ENCODE results near the gene MZB1.
A peak's percentile ranks its signal among the peaks of the same experiment; 100 is the strongest.
"Not testable (repeated sequence)": the region's sequence is repeated elsewhere in the genome, so short reads cannot be mapped to it uniquely, and the experiment has no call there.

Gene MZB1

GRCh38 chr5:139390639-139391569 is 1.2 kb upstream of the MZB1 start:
- TF ChIP-seq POLR2A (IDR thresholded peaks at IDR 0.05; ENCODE audit: low read depth, low read length) (no peak), POLR2AphosphoS5 (IDR thresholded peaks at IDR 0.05; ENCODE audit: low read depth, low read length) (no peak), TAF1 (IDR thresholded peaks at IDR 0.05; ENCODE audit: borderline replicate concordance, low read depth, low read length) (no peak)
- no peak for FAIRE-seq
- DNase-seq (ENCODE audit: insufficient read length), result no peak

DNA sequence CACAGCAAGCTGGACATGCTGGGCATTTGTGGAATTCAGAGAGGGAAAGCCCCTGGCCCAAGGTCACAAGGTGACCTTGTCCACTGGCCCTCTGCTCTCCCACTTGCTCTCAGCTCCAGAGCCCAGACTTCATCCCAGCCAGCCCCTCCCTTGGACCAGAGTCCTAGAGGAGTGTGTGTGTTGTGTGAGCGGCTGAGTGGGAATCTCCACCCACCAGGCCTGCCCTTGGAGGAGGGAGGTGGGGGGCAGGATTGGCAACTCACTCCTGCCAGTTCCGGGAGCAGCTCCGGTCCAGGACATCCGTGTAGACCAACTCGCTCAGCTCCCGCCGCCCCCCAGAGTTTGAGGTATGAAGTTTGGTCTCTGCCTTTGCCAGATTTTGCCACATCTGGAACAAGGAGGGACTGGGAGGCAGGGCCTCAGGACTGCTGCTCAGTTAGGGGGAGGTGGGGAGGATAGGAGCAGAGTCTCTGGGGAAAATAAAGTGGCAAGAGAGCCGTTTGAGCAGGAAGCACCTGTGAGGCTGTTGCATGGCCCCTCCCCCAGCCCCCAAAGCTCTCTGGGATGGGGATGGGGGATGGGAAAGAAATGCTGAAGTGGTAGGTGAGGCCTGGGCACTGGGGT is 1.4 kb downstream of the MZB1 start:
- peak; percentile 76 for FAIRE-seq
- DNase-seq (ENCODE audit: insufficient read length), result no peak
- no peak for TF ChIP-seq TAF1 (IDR thresholded peaks at IDR 0.05; ENCODE audit: borderline replicate concordance, low read depth, low read length)
- peak; percentile 52; the same call in 1 of the 2 replicates for TF ChIP-seq POLR2AphosphoS5 (IDR thresholded peaks at IDR 0.05; ENCODE audit: low read depth, low read length)
- 0 out of 2 replicates have a peak, but pooled peaks have one; percentile 4 for TF ChIP-seq POLR2A (IDR thresholded peaks at IDR 0.05; ENCODE audit: low read depth, low read length)

DNA sequence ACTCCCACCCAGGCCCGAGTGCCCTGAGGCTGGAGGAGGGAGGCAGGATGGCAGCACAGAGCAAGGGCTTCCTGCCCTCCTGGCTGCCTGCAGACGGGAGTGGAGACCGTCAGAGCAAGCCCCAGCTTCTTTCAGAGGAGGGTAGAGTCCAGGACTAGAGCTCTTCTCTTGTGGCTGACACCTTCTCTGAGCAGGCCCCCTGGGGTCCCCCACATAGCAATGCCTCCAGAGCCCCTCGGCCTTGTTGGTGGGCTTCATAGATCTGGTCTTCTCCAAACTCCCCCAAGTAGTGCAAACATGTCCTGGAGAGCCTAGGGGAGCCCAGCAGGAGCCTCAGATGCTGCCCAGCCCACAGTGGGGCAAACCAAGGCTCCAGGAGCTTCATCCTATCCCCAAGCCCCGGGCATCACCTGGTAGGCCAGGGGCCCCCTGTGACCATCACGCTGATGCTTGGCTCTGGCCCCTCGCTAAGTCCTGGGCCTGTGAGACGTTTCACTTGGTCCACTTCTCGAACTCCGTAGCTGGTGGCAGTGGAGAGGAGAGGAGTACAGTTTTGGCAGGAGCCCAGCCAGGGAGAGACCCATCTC is 2.0 kb downstream of the MZB1 start:
- FAIRE-seq (peak; percentile 36), DNase-seq (ENCODE audit: insufficient read length) (no peak)
- TF ChIP-seq TAF1 (IDR thresholded peaks at IDR 0.05; ENCODE audit: borderline replicate concordance, low read depth, low read length), result no peak
- no peak for TF ChIP-seq POLR2AphosphoS5 (IDR thresholded peaks at IDR 0.05; ENCODE audit: low read depth, low read length)
- no peak; the same call in 1 of the 2 replicates for TF ChIP-seq POLR2A (IDR thresholded peaks at IDR 0.05; ENCODE audit: low read depth, low read length)

DNA sequence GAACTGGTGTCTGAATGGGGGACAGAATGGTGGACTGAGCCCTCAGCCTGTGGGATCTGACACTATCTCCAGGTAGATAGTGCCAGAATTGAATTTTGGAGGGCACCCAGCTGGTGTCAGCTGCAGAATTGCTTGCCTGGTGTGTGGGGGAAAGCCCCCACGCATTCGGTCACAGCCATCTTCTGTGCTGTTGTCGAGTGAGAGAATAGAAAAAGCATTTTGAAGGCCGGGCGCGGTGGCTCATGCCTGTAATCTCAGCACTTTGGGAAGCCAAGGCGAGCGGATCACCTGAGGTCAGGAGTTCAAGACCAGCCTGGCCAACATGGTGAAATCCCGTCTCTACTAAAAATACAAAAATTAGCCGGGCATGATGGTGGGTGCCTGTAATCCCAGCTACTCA is 2.8 kb downstream of the MZB1 start:
- not testable (repeated sequence) for DNase-seq (ENCODE audit: insufficient read length); FAIRE-seq

GRCh38 chr5:139386050-139386438 is 3.7 kb downstream of the MZB1 start:
- no peak for FAIRE-seq
- TF ChIP-seq POLR2A (IDR thresholded peaks at IDR 0.05; ENCODE audit: low read depth, low read length) (no peak), POLR2AphosphoS5 (IDR thresholded peaks at IDR 0.05; ENCODE audit: low read depth, low read length) (no peak), TAF1 (IDR thresholded peaks at IDR 0.05; ENCODE audit: borderline replicate concordance, low read depth, low read length) (no peak)
- DNase-seq (ENCODE audit: insufficient read length), result no peak

DNA sequence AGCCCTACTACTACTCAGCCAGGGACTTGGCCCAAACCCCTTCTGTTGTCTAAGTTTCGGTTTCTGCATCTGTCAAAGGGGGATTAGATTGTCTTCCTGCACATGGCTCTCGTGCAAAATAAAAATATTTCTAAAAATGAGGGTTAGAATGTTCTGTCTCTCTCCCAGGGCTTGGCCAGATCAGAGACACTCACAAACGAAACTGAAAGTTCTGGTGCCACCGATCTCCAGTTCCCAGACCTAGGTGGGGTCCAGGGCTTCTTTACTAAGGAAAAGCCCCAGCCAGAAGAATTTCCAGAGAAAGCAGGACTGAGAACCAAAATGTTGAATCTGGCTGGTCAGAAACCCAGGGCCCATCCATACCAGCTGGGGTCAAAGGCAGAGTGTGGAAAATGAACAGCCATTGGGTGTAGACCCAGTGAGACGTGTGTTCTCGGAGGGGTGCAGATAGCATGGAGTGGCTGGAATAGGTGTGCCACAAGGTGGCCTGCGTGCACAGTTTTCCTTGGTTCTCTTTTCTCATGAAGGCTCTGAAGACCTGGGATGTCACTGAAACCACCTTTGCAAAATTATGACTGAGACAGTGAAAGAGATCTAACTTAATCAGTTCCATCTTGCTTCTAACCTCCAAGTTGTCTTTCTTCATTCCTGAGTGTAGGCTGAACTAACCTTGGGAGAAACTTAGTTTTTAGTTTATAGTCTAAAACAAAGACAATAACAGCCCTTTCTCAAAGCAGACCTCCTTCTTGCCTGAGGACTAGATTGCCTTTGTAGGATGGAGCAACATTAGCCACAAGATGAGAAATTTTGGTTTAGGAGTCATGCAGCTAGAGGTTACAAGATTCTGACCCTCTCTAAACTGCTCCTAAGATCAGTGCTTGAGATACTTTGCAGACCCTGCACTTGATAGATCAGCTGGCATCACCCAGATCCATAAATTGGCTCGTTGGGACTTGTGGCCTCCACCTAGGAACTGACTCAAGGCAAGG is 4.4 kb downstream of the MZB1 start:
- FAIRE-seq (peak; percentile 83), DNase-seq (ENCODE audit: insufficient read length) (no peak)
- TF ChIP-seq POLR2A (IDR thresholded peaks at IDR 0.05; ENCODE audit: low read depth, low read length), result peak; percentile 49; the same call in 1 of the 2 replicates
- no peak for TF ChIP-seq TAF1 (IDR thresholded peaks at IDR 0.05; ENCODE audit: borderline replicate concordance, low read depth, low read length)

DNA sequence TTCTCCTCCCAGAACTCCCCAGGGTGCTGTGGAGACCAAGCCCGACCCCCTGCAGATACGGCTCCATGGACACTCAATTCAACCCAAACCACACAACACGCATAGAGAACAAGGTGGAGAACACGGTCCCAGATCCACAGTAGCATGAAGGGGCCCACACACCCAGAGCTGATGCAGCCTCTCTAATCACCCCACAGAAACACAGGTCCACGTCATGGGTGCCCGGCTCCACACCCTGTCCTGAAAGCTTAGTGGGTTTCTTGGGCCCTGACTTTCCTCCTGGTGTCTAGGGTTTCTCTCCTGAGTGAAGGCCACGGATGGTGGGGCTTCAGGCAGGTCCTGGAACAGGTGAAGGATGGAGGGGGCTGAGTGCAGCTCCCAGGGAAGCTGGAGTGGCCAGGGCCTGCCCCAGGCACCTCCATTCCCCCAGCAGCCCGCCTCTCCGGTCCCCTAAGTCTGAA is 5.1 kb downstream of the MZB1 start:
- DNase-seq (ENCODE audit: insufficient read length) (no peak), FAIRE-seq (no peak)
- TF ChIP-seq TAF1 (IDR thresholded peaks at IDR 0.05; ENCODE audit: borderline replicate concordance, low read depth, low read length) (no peak), POLR2AphosphoS5 (IDR thresholded peaks at IDR 0.05; ENCODE audit: low read depth, low read length) (no peak; the same call in 1 of the 2 replicates), POLR2A (IDR thresholded peaks at IDR 0.05; ENCODE audit: low read depth, low read length) (peak; percentile 20; the same call in 1 of the 2 replicates)

- TF ChIP-seq TAF1 (IDR thresholded peaks at IDR 0.05; ENCODE audit: borderline replicate concordance, low read depth, low read length) (no peak), POLR2A (IDR thresholded peaks at IDR 0.05; ENCODE audit: low read depth, low read length) (no peak), POLR2AphosphoS5 (IDR thresholded peaks at IDR 0.05; ENCODE audit: low read depth, low read length) (peak; percentile 13; the same call in 1 of the 2 replicates)
- FAIRE-seq, result no peak
- DNase-seq (ENCODE audit: insufficient read length), result no peak
Observed at GRCh38 chr5:139383993-139384590, 5.6 kb downstream of the MZB1 start.

DNA sequence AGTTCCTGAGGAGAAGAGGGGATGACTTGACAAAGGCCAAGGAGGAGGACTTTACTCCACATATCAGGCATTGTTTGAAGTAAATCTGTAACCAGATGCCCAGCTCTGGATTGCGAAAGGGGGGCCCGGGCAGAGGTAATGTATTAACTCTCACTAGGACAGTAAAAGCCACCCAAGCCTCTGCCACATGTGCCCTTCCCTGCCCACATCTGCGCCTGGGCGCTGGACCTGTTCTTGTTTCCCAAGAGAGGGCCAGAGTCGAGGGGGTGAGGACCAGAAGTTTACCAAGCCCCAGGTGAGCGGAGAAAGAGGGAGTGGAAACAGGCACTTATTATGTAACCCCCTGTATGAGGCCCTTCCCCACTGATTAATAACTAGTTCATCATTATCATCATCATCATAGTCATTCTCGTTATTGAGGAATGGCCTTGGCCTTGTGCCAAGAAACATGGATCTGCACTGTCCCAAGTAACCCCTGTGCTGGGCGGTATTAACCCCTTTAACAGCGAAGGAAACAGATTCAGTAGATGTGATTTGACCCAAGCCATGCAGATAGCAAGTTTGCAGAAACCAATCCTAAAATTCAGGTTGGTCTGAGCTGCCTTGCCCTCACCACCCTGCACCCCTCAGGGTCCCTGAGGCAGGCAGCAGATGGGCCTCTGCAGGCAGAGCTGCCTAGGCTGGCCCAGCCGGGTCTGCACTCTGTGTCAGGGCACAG is 6.3 kb downstream of the MZB1 start, which contains the start of gene SLC23A1:
Gene SLC23A1, minus strand, starts transcription at position 23 of the 718 bp plus-strand sequence. CDS start 44 bp downstream, outside the sequence.
- FAIRE-seq (peak; percentile 76), DNase-seq (ENCODE audit: insufficient read length) (no peak)
- TF ChIP-seq POLR2AphosphoS5 (IDR thresholded peaks at IDR 0.05; ENCODE audit: low read depth, low read length) (no peak), TAF1 (IDR thresholded peaks at IDR 0.05; ENCODE audit: borderline replicate concordance, low read depth, low read length) (no peak)

DNA sequence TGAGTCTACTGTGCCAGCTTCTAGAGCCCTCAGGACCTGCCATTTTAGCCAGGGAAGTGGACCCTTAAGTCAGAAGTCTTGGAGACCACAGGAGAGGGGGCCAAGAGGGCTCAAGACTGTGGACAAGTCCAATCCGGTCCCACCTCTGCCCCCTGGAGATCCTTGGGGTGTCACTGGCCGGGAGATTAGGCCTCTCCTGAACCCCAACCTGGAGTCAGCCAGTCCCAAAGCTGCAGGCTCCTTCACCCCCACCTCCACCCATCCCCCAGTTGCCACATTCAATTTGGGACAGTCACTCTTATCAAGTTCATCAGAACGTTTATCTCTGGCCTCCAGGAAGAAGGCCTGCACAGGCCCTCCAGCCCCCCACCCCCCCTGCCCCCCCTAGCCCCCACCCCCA is 6.9 kb downstream of the MZB1 start:
- TF ChIP-seq POLR2AphosphoS5 (IDR thresholded peaks at IDR 0.05; ENCODE audit: low read depth, low read length) (no peak), TAF1 (IDR thresholded peaks at IDR 0.05; ENCODE audit: borderline replicate concordance, low read depth, low read length) (no peak), POLR2A (IDR thresholded peaks at IDR 0.05; ENCODE audit: low read depth, low read length) (no peak)
- DNase-seq (ENCODE audit: insufficient read length), result no peak
- FAIRE-seq, result no peak

All from GM12892 (cell line).